ENCODE data around the gene ARL17B.
A peak's percentile ranks its signal among the peaks of the same experiment; 100 is the strongest.
"Not testable (repeated sequence)": the region's sequence is repeated elsewhere in the genome, so short reads cannot be mapped to it uniquely, and the experiment has no call there.

Gene ARL17B

DNA sequence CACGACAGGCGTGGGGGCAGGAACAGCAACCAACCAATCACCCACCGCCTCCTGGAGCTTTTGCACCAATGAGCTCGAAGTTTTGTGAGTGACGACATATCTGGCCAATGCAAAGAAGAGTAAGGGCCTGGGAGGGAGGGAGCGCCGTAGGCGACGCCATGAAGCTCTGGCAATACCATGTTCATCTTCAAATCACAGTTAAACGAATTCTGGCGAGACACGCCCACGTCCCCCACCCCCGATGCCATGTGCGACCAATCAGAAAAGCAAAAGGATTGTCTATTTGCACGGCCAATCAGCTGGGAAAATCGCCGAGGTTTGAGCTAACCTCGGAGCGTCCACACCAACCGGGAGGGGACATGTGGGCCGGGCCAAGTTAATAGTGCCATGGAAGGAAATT, at the start of gene ARL17B:
TSS of gene ARL17B (minus strand) at position 12 of the 400 bp plus-strand sequence. CDS start 3,369 bp downstream, outside the sequence.
- DNase-seq = peak; percentile 93

GRCh38 chr17:46409864-46410263, 48.3 kb upstream of the ARL17B start:
- DNase-seq = not testable (repeated sequence)

- DNase-seq = not testable (repeated sequence)
Measured at GRCh38 chr17:46407155-46407554, 45.6 kb upstream of the ARL17B start.

- not testable (repeated sequence) for DNase-seq
Measured at GRCh38 chr17:46401033-46401787, 39.6 kb upstream of the ARL17B start.

GRCh38 chr17:46400543-46400942, 39.0 kb upstream of the ARL17B start:
- not testable (repeated sequence) for DNase-seq

- DNase-seq = not testable (repeated sequence)
Measured at GRCh38 chr17:46399993-46400392, 38.4 kb upstream of the ARL17B start.

- DNase-seq = not testable (repeated sequence)
Measured at GRCh38 chr17:46396292-46396691, 34.7 kb upstream of the ARL17B start.

DNA sequence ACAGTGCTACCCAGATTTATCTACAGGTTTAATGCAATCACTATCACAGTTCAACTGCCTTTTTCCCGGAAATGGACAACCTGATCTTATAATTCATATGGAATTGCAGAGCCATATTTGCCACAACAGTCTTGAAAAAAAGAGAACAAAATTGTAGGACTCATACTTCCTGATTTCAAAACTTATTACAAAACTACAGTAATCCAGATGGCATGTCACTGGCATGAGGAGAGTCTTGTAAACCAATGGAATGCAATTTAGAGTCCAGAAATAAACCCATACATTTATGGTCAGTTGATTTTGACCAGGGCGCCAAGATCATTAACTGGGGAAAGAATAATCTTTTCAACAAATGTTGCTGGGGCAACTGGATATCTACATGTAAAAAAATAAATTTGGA, 32.1 kb upstream of the ARL17B start:
- DNase-seq = not testable (repeated sequence)

GRCh38 chr17:46385491-46385890, 23.9 kb upstream of the ARL17B start:
- not testable (repeated sequence) for DNase-seq

DNA sequence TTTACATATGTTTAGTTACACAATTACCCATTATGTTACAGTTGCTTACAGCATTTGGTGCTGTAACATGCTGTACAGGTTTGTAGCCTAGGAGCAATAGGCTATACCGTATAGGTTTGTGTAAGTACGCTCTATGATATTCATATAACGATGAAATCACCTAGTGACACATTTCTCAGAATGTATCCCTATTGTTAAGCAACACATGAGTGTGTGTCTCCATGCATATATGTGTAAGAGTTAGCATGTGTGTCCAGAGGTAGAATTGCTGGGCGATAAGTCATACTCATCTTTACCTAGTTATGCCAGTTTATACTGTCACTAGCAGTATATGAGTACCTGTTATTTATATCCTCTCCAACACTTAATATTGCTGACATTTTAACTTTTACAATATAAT, 21.6 kb upstream of the ARL17B start:
- peak; percentile 1 for DNase-seq

DNA sequence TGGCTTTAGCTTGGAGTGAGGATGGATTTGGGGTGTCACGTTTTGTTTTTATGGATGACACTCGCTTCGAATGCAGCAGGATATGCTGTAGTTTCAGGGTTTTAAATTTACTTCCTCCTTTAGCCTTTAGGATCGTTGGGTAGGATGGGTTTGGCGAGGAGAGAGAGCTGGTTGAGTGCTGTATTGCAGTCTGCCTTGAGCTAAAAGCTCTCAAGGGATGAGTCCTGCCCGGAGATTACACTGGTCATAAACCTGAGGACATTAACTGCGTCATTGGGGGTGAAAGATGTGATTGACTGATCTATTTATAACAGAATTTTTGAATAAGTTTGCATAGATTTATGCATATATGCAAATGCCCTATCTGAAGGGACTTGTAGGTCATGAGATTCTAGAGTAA, 11.9 kb upstream of the ARL17B start:
- not testable (repeated sequence) for DNase-seq

DNA sequence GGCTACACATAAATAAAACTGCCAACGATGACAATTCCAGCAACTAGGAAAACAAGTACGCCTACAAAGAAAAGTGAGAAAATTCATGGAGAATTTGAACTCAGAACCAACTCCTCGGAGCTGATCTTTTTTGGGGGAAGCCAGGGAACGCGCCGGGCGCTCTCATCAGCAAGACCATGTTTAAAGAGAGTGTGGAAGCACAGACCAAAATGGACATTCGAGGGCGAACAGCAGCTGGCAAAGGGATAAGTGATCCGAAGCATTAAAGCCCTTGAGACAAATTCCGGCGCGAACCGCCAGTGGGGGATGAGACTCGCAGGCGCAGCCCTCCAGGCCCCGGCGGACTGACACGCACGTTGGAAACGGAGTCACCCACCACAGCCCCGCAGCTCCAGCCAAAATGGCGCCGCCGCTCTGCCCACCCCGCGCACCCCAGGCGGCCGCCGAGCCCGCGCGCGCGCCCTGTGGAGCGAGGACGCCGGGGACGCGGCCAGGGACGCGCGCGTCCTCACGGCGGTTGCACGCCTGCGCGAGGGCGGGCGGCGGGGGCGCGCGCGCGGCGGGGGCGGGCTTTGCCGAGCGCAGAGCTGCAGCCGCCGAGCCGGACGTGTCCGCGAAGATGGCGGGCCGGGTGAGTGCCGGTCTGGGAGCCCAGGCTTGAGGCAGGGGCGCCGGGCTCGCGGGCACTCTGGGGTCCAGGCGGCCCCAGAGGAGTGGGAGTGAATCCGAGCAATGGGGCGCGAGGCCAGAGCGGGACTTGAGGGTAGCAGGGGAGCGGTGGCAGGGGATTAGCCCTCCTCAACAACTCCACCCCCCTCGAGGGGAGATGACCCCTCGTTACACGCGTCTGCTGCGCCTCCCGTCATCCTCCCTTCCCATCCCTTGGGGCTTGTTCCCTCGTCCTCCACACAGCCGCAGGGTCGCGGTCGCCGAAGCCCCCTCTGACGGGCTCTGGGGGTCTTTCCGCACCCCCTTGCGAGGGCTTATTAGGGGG, 11.0 kb upstream of the ARL17B start:
- DNase-seq = not testable (repeated sequence)

- not testable (repeated sequence) for DNase-seq
Measured at GRCh38 chr17:46367520-46367919, 6.0 kb upstream of the ARL17B start.

GRCh38 chr17:46361145-46361735, 326 bp downstream of the ARL17B start:
- DNase-seq = not testable (repeated sequence)

- not testable (repeated sequence) for DNase-seq
Measured at GRCh38 chr17:46353856-46354255, 7.7 kb downstream of the ARL17B start.

DNA sequence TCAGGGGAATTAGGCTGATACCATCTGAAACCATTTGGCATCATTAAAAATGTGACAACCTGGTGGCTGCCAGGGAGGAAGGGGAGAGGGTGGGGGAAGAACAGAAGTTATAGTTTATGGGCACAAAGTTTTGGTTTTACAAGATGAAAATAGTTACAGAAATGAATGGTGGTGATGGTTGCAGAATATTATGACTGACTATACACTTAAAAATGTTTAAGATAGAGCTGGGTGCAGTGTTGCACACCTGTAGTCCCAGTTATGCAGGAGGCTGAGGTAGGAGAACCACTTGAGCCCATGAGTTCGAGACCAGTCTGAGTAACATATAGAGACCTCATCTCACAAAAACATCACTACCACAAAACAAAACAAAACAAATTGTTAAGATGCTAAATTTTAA, 12.5 kb downstream of the ARL17B start:
- DNase-seq = not testable (repeated sequence)

DNA sequence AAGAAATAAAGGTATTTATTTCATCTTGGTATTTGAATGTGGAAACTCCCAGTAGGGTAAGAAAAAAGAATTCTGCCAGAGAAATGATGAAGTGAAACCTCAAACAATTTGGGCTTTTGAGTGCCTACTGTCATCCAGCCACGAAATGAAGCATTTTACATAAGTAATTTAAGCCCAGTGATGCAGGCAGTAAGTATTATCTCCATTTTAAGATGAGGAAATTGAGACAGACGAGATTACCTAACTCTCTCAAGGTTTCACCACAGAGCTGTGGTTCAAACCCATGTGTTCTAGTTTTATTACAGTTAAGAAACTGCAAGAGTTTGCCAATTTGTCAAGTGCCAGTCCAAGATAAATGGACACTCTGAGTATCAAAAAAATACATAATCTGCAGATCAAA, 13.2 kb downstream of the ARL17B start:
- DNase-seq = not testable (repeated sequence)

GRCh38 chr17:46342131-46342530, 19.4 kb downstream of the ARL17B start:
- DNase-seq = not testable (repeated sequence)

- DNase-seq = not testable (repeated sequence)
Measured at GRCh38 chr17:46341220-46341619, 20.3 kb downstream of the ARL17B start.

GRCh38 chr17:46294831-46295230, 66.7 kb downstream of the ARL17B start, which contains the start of gene LRRC37A:
LRRC37A (plus strand) TSS chr17:46295131; CDS start chr17:46295134, 3 bp downstream.
- DNase-seq = not testable (repeated sequence)

- DNase-seq = not testable (repeated sequence)
Measured at GRCh38 chr17:46291618-46292017, 69.9 kb downstream of the ARL17B start.

DNA sequence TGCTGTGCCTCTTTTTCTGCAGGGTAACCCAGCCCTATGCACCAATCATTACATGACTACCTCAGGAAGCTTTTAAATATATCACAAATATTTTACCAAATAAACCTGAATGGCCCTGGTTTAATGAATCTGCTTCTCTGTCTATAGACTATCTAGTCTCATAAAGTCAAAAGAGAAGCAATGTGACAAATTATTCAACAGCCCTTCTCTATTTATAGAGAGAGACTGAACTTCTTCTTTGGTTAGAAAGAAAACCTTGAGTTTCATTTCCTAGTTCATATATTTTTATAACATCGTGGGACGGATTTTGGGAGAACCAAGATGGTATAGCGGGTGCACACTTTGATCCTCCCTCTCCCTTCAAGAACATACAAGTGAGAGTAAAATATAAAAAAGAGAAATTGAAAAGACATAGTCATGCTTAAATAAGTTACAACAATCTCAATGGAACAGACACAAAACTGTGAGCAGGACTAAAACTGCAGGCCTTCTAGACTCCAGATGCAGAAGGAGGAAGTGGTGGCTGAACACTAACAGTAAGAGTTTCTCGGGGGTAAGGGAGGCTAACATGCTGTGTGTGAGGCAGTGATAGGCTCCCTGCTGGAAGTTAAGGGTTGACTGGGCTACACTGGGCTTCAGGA, 70.5 kb downstream of the ARL17B start:
- peak; percentile 23 for DNase-seq
